Osteoblast (primary cell): ENCODE results near the gene RHOC. TPM values are rescaled to one million over a fixed set of nuclear protein-coding genes. Genes with fewer than 3 reads are reported as not detected.

ENCODE experiments used
- DNase-seq: peaks from one replicate; pipeline ENCODE4 v3.0.0; 2011; ENCODE audit warnings: low spot score, mixed read lengths; ENCODE audit not compliant: insufficient read length; ENCODE audit errors: missing footprints
- H2AFZ ChIP-seq: 2 replicates; pipeline ENCODE4 v1.6.0; 2011; ENCODE audit warnings: mild to moderate bottlenecking, low read length
- H3K27ac ChIP-seq: 2 replicates; pipeline ENCODE4 v1.5.1; 2011; ENCODE audit warnings: mild to moderate bottlenecking, low read depth, low read length, moderate library complexity
- H3K27me3 ChIP-seq: 2 replicates; pipeline ENCODE4 v1.6.0; 2012; ENCODE audit warnings: mild to moderate bottlenecking, control low read depth, inconsistent platforms, low read length, moderate library complexity; ENCODE audit not compliant: insufficient read depth
- H3K36me3 ChIP-seq: 2 replicates; pipeline ENCODE4 v1.5.1; 2011; ENCODE audit warnings: mild to moderate bottlenecking, low read length, control low read depth, moderate library complexity; ENCODE audit not compliant: insufficient read depth
- H3K4me1 ChIP-seq: 2 replicates; pipeline ENCODE4 v1.5.1; 2011; ENCODE audit warnings: mild to moderate bottlenecking, low read length, control low read depth, moderate library complexity; ENCODE audit not compliant: insufficient read depth
- H3K4me2 ChIP-seq: 2 replicates; pipeline ENCODE4 v1.6.0; 2011; ENCODE audit warnings: mild to moderate bottlenecking, low read length; ENCODE audit not compliant: insufficient read depth
- H3K4me3 ChIP-seq: fragments of 200-600 bp; sonication (generic); 3 replicates; pipeline ENCODE4 v1.5.1; 2012; ENCODE audit warnings: mild to moderate bottlenecking, low read length, inconsistent platforms; ENCODE audit not compliant: insufficient read depth
- H3K79me2 ChIP-seq: 2 replicates; pipeline ENCODE4 v1.6.0; 2012; ENCODE audit warnings: mild to moderate bottlenecking, low read length, control low read depth, inconsistent platforms; ENCODE audit not compliant: insufficient read depth
- H3K9me3 ChIP-seq: 2 replicates; pipeline ENCODE4 v1.5.1; 2011; ENCODE audit warnings: low read depth, low read length, control low read depth
- H4K20me1 ChIP-seq: 2 replicates; pipeline ENCODE4 v1.6.0; 2012; ENCODE audit warnings: mild to moderate bottlenecking, low read length, control low read depth; ENCODE audit not compliant: insufficient read depth
- CTCF ChIP-seq: IDR thresholded peaks from 2 replicates; pipeline ENCODE4 v1.5.1; 2011; ENCODE audit warnings: mild to moderate bottlenecking, low read depth, low read length, moderate library complexity; ENCODE audit errors: extremely low read depth
- total RNA-seq: library from RNA; depleted of rRNA; stranded (reverse); fragments of >200 nt; gene quantifications from 2 replicates; pipeline ENCODE4 v1.2.3, GENCODE V29; 2012

RHOC gene
- total RNA-seq, 1 donor = 325 TPM

- TF ChIP-seq CTCF = no peak
- Histone ChIP-seq H2AFZ (no peak overlapping the region), H3K4me2 (no peak overlapping the region), H3K4me3 (no peak overlapping the region), H3K27me3 (no peaks in the 10 kb centered on the region), H3K9me3 (no peaks in the 10 kb centered on the region), H3K79me2 (no peaks in the 10 kb centered on the region), H3K27ac (no peak overlapping the region), H4K20me1 (no peaks in the 10 kb centered on the region), H3K36me3 (no peaks in the 10 kb centered on the region), H3K4me1 (peaks cover 22% of the 10 kb centered on the region)
- peak; percentile 41 for DNase-seq
Measured at GRCh38 chr1:112720800-112721199, 13.9 kb upstream of the RHOC start.

GRCh38 chr1:112719706-112720105 is 12.8 kb upstream of the RHOC start:
- Histone ChIP-seq H3K4me3 (no peak overlapping the region), H3K27ac (no peak overlapping the region), H3K79me2 (no peaks in the 10 kb centered on the region), H3K9me3 (no peaks in the 10 kb centered on the region), H3K4me1 (peaks cover 26% of the 10 kb centered on the region), H2AFZ (no peak overlapping the region), H3K27me3 (no peaks in the 10 kb centered on the region), H3K36me3 (no peaks in the 10 kb centered on the region), H4K20me1 (no peaks in the 10 kb centered on the region), H3K4me2 (no peak overlapping the region)
- no peak for TF ChIP-seq CTCF
- peak; percentile 56 for DNase-seq

GRCh38 chr1:112718691-112719418 is 11.9 kb upstream of the RHOC start:
- H2AFZ ChIP-seq = peak overlapping the region; percentile 86
- no peak overlapping the region for H3K27ac ChIP-seq
- no peaks in the 10 kb centered on the region for H3K79me2 ChIP-seq
- no peaks in the 10 kb centered on the region for H4K20me1 ChIP-seq
- H3K9me3 ChIP-seq = no peaks in the 10 kb centered on the region
- TF ChIP-seq CTCF = peak; percentile 73
- H3K4me3 ChIP-seq = peak overlapping the region; percentile 68
- DNase-seq = peak; percentile 98
- H3K36me3 ChIP-seq = no peaks in the 10 kb centered on the region
- H3K4me2 ChIP-seq = peak overlapping the region; percentile 78
- peaks cover 26% of the 10 kb centered on the region for H3K4me1 ChIP-seq
- H3K27me3 ChIP-seq = no peaks in the 10 kb centered on the region

- Histone ChIP-seq H3K27ac (no peak overlapping the region), H3K36me3 (no peaks in the 10 kb centered on the region), H3K27me3 (no peaks in the 10 kb centered on the region), H3K4me2 (no peak overlapping the region), H3K4me3 (no peak overlapping the region), H3K4me1 (peaks cover 14% of the 10 kb centered on the region), H3K79me2 (no peaks in the 10 kb centered on the region), H4K20me1 (no peaks in the 10 kb centered on the region), H2AFZ (no peak overlapping the region), H3K9me3 (no peaks in the 10 kb centered on the region)
- DNase-seq = peak; percentile 58
- no peak for TF ChIP-seq CTCF
Measured at GRCh38 chr1:112717263-112717873, 10.4 kb upstream of the RHOC start.
